HG03135 (cell line): ENCODE measurements around the gene DSEL.

Experiments used
- ATAC-seq: cut with Tn5 transposase; IDR thresholded peaks from one replicate; pipeline ENCODE4 v1.9.1; 2021; ENCODE audit warnings: mild to moderate bottlenecking, moderate library complexity; ENCODE audit not compliant: unreplicated experiment

The DSEL gene

DNA sequence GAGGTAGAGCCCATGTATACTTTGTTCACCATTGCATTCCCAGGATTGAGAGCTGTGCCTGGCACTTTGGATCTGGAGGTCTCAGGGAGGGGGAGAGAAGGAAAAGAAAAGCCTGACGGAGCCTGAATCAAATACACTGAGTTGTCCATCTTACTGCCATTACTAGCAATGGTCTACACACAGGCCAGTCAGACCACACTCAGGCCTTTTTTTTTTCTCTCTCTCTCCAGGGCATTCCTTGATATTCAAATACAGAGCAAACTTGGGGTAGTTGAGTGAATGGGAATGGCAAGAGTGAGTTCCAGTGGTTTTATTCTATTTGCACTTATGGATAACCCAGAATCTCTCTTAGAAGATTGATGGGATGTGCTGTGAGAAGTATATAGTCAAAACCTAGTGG lies 11.8 kb downstream of the DSEL start:
- no peak for ATAC-seq

- ATAC-seq = no peak
Measured at GRCh38 chr18:67500522-67501205, 15.9 kb downstream of the DSEL start.

DNA sequence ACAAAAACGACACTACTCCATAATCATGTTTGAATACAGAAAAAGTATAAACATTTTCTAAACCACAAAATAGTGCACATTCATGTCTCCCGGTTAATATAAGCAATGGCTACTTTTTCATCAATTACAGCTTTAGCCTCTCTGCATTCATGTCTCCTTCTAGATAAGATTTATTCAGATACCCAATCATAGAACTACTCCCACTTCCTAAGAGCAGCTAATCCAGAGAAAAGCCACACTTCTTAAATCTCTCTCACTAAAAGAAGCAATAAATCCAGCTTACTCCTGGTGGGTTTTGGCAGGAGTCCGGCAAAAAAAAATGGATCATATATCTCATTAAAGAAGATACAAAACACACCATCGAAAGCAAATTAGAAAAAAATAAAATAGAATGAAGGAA lies 20.1 kb downstream of the DSEL start:
- no peak for ATAC-seq

DNA sequence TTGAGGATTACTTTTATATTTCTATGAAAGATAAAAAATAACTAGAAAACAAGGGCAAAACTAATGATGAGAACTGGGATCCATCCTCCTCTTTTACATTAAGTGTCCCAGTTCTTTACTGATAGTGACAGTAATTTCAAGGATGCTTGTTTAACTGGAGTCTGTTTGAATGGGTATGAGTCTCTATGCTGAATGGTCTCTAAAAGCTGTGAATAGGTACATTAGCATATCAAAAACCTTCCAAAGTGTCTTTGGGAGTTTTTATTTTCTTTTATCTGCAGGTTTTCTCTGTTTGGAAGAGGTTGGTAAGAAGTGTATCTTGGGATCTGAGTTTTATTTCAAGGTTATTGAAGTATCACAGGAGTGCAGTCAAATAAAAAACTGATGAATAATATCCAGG lies 30.0 kb downstream of the DSEL start:
- ATAC-seq = no peak

DNA sequence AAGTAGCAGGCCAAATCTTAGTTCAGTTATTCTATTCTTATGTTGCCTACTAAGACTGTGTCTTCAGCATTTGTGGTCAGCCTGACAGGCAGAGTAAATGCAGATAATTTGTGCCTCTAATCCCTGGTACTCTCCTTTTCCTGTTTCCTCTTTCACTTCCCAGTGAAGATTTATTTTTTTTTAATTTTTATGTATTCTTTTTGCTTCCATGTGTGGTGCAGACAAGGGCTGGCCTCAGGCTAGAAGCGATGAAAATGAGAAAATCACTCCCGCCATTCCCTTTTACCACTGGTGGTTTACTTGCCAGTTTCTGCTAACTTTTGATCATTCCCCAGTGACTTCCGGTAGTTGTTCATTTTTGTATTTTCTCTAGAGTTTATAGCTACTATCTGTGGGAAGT lies 30.9 kb downstream of the DSEL start:
- ATAC-seq = no peak

DNA sequence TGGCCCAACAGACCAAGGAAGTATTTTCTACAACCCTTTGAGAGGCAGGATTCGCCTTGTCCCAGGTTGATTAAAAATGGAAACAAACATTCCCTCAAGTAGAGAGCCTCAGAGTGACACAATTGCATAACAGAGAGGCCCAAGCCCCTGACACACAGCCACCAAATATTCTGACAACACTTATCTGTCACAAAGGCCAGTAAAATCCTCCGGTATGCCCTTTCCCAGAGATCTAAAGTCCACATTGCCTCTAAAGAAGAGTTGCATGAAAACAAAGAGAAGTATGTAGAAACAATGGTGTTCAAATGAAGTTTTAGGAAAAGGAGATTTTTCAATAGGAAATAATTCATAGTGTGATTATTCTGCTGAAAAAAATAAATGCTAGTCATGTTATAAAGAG lies 32.1 kb downstream of the DSEL start:
- no peak for ATAC-seq

- no peak for ATAC-seq
Measured at GRCh38 chr18:67483952-67484351, 32.6 kb downstream of the DSEL start.

GRCh38 chr18:67483237-67483636 lies 33.3 kb downstream of the DSEL start:
- no peak for ATAC-seq

- ATAC-seq = no peak
Measured at GRCh38 chr18:67478249-67478648, 38.3 kb downstream of the DSEL start.

- ATAC-seq = no peak
Measured at GRCh38 chr18:67477522-67477921, 39.0 kb downstream of the DSEL start.

- ATAC-seq = no peak
Measured at GRCh38 chr18:67476585-67476984, 39.9 kb downstream of the DSEL start.

GRCh38 chr18:67475673-67476072 lies 40.8 kb downstream of the DSEL start:
- no peak for ATAC-seq

DNA sequence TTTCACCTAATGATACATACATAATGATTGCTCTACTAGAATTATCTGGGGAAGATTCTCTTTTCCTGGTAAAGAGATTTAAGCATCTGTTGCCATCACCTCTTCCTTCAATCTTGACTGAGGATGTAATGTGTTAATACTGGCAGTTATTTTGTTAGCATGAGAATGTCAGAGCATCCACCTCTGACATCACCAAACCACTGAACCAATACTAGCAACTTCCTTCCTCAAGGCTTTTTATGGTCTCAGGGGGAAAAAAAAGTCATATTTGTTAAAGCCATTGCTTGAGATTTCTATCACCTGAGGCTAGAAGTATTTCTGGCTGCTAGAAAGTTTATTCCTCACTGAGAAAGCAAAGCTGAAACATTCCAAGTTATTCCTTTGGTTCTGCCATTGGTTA lies 48.5 kb downstream of the DSEL start:
- no peak for ATAC-seq

DNA sequence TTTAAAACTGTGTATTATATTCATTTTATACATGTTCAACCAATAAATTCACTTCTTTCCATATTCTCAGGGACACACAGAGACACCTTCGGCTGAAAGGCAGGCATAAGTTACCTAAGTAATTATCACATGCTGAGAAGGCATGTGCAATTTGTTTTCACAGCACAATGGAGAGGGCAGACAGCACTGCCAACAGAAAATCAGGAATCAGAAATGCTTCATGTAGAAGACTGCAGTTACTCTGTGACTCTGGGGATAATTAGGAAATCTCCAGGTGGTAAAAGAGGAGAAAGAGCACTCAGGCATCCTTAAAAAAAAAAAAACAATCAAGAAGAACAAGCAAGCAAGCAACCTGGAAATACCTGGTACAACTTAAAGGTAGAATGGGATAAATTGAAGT lies 49.3 kb downstream of the DSEL start:
- no peak for ATAC-seq

GRCh38 chr18:67464499-67464898 lies 52.0 kb downstream of the DSEL start:
- no peak for ATAC-seq

DNA sequence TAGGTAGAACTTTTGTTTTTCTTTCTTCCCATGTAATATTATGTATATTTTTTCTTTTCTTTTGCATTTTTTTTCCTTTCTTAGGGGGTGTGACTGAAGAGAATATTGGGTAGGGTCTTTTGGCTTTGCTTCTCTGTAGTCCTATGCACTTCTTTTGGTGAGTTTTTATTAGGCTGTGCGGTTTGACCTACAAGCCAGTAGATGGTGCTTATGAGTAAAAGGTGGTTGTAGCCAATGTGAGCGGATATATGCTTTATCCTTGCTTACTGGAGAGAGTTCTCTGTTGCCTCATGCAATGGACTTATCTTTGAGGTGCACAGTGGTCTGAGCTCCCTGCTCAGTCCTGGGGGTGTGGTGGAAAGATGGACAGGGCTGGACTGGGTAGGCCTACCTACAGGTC lies 52.7 kb downstream of the DSEL start:
- ATAC-seq = no peak

GRCh38 chr18:67456711-67457110 lies 59.8 kb downstream of the DSEL start:
- ATAC-seq = no peak
